Astrocyte (in vitro differentiated cells and primary cell): ENCODE measurements around the gene RASSF6. TPM values are rescaled to one million over a fixed set of nuclear protein-coding genes. Genes with fewer than 3 reads are reported as not detected.

Experiments used
- DNase-seq: peaks from one replicate; pipeline ENCODE4 v3.0.0-alpha.2; 2010; ENCODE audit warnings: low read depth
- FAIRE-seq: peaks from 2 replicates; lab custom pipeline; 2011; peaks lifted over from hg19 to GRCh38; lab: Jason Lieb, UNC
- H2AFZ ChIP-seq: 2 replicates; pipeline ENCODE4 v1.6.0; 2012; ENCODE audit warnings: low read depth, low read length, inconsistent platforms
- H3K27ac ChIP-seq: 2 replicates; pipeline ENCODE4 v1.5.1; 2011; ENCODE audit warnings: low read depth, low read length, inconsistent platforms
- H3K27me3 ChIP-seq: 2 replicates; pipeline ENCODE4 v1.6.0; 2011; ENCODE audit warnings: low read length, inconsistent platforms; ENCODE audit not compliant: insufficient read depth
- H3K36me3 ChIP-seq: 2 replicates; pipeline ENCODE4 v1.5.1; 2011; ENCODE audit warnings: low read length, inconsistent platforms; ENCODE audit not compliant: insufficient read depth
- H3K4me1 ChIP-seq: 2 replicates; pipeline ENCODE4 v1.5.1; 2011; ENCODE audit warnings: low read length, inconsistent platforms; ENCODE audit not compliant: insufficient read depth
- H3K4me2 ChIP-seq: 2 replicates; pipeline ENCODE4 v1.6.0; 2012; ENCODE audit warnings: low read length, inconsistent platforms
- H3K4me3 ChIP-seq: 2 replicates; pipeline ENCODE4 v1.5.1; 2011; ENCODE audit warnings: low read depth, mild to moderate bottlenecking, low read length, inconsistent platforms; ENCODE audit not compliant: insufficient read depth
- H3K79me2 ChIP-seq: 2 replicates; pipeline ENCODE4 v1.6.0; 2012; ENCODE audit warnings: mild to moderate bottlenecking, low read length, inconsistent platforms; ENCODE audit not compliant: insufficient read depth
- H3K9ac ChIP-seq: 2 replicates; pipeline ENCODE4 v1.6.0; 2012; ENCODE audit warnings: mild to moderate bottlenecking, low read length, inconsistent platforms
- H3K9me3 ChIP-seq: 2 replicates; pipeline ENCODE4 v1.5.1; 2012; ENCODE audit warnings: low read depth, mild to moderate bottlenecking, low read length, inconsistent platforms; ENCODE audit not compliant: insufficient read depth
- H4K20me1 ChIP-seq: 2 replicates; pipeline ENCODE4 v1.6.0; 2012; ENCODE audit warnings: low read length, inconsistent platforms; ENCODE audit not compliant: insufficient read depth
- H3K27ac Mint-ChIP-seq: one replicate; pipeline ENCODE4 v1.8.0; 2021; ENCODE audit warnings: mild to moderate bottlenecking, mixed read lengths; ENCODE audit not compliant: unreplicated experiment
- H3K27me3 Mint-ChIP-seq: one replicate; pipeline ENCODE4 v1.8.0; 2021; ENCODE audit warnings: low read depth, mixed read lengths; ENCODE audit not compliant: unreplicated experiment
- H3K36me3 Mint-ChIP-seq: one replicate; pipeline ENCODE4 v1.8.0; 2021; ENCODE audit warnings: low read depth, mixed read lengths; ENCODE audit not compliant: unreplicated experiment
- H3K4me1 Mint-ChIP-seq: one replicate; pipeline ENCODE4 v1.8.0; 2021; ENCODE audit warnings: low read depth, mixed read lengths; ENCODE audit not compliant: unreplicated experiment
- H3K4me3 Mint-ChIP-seq: one replicate; pipeline ENCODE4 v1.8.0; 2021; ENCODE audit warnings: mild to moderate bottlenecking, moderate library complexity, mixed read lengths; ENCODE audit not compliant: unreplicated experiment
- H3K9me3 Mint-ChIP-seq: one replicate; pipeline ENCODE4 v1.8.0; 2021; ENCODE audit warnings: mild to moderate bottlenecking, mixed read lengths; ENCODE audit not compliant: unreplicated experiment
- EZH2 ChIP-seq: IDR thresholded peaks from 2 replicates; pipeline ENCODE4 v1.6.1; 2012; ENCODE audit warnings: mild to moderate bottlenecking, low read length, inconsistent platforms; ENCODE audit not compliant: insufficient read depth
- total RNA-seq: library from RNA; stranded (reverse); gene quantifications from 2 replicates; pipeline ENCODE4 v1.2.1, GENCODE V29; 2021
- TF ChIP-seq, protein P1 (sequence below): IDR thresholded peaks from 2 replicates; pipeline ENCODE4 v1.5.1; 2011; ENCODE audit warnings: low read depth, mild to moderate bottlenecking, inconsistent platforms, low read length, moderate library complexity; ENCODE audit not compliant: insufficient read depth

RASSF6 gene
- total RNA-seq, 1 donor from 2014 or later, result 0.14 TPM

DNA sequence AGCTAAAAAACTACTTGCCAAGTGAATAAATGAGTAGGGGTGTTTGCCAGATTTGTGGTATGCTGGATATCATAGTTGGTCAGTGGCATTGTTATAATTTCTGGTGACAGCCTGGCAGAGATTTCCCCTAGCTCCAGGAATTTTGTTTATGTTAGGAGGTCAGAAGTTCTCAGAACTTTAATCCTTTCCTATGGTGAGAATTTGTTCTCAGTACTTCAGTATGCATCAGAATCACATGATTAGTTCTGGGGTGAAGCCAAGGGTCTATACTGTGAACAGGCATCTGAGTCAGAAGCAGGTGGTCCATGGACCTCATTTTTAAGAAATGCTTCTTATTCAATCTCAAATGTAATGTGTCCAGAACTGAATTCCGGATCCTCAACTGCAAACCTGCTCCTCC lies 10.5 kb downstream of the RASSF6 start:
- Histone ChIP-seq H3K9me3 (no peaks in the 10 kb centered on the region), H3K27me3 (no peaks in the 10 kb centered on the region), H3K4me2 (no peak overlapping the region), H4K20me1 (no peaks in the 10 kb centered on the region), H3K79me2 (no peaks in the 10 kb centered on the region), H3K4me3 (no peak overlapping the region), H3K36me3 (no peaks in the 10 kb centered on the region), H3K27ac (no peak overlapping the region), H3K4me1 (no peaks in the 10 kb centered on the region), H3K9ac (no peak overlapping the region), H2AFZ (no peak overlapping the region)
- TF ChIP-seq EZH2, result no peak
- TF ChIP-seq, protein P1, sequence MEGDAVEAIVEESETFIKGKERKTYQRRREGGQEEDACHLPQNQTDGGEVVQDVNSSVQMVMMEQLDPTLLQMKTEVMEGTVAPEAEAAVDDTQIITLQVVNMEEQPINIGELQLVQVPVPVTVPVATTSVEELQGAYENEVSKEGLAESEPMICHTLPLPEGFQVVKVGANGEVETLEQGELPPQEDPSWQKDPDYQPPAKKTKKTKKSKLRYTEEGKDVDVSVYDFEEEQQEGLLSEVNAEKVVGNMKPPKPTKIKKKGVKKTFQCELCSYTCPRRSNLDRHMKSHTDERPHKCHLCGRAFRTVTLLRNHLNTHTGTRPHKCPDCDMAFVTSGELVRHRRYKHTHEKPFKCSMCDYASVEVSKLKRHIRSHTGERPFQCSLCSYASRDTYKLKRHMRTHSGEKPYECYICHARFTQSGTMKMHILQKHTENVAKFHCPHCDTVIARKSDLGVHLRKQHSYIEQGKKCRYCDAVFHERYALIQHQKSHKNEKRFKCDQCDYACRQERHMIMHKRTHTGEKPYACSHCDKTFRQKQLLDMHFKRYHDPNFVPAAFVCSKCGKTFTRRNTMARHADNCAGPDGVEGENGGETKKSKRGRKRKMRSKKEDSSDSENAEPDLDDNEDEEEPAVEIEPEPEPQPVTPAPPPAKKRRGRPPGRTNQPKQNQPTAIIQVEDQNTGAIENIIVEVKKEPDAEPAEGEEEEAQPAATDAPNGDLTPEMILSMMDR, result no peak
- Mint-ChIP-seq H3K4me1 (peaks cover 22% of the 10 kb centered on the region), H3K9me3 (no peaks in the 10 kb centered on the region), H3K36me3 (no peaks in the 10 kb centered on the region), H3K4me3 (no peak overlapping the region), H3K27me3 (no peaks in the 10 kb centered on the region), H3K27ac (no peak overlapping the region)
- DNase-seq (peak; percentile 58), FAIRE-seq (no peak)

DNA sequence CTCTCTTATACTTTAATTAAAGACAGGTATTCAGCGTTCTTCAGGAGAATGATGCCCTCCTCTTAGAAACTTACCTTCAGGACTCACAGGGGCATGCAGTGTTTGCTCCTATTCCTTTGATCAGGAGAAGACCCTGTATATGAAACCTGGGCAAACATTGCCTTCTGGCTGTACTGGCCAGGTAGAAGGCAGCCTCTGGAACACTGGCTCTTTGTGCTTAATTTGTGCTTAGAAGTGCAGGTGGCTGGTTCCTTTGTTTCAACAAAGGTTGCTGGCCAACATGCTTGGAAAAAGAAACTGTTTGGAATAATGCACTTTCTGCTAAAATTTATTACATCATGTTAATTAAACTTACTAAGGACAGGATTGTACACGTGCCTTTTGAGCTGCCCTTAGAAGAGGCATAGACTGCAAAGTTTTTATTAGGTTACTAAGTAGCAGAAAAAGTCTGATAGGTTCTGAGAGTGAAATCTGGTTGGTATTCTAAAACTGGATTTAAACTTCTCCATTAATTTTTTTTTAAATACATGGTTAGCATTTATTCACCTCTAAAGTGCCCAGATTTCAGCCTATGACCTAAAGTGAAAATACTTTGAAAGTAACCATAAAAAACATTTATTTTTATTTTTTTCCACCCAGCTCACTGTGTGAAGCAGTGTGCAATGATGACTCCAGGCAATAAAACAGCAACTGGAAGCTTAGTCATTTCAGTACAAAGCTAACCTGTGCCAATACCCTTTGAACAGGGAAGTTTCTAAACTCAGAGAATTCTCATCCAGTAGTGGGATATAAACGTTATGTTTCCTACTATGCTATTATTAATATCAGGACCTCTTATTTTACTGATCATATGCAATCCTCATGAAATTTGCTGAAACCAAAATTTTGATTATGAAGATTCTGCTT lies 11.3 kb downstream of the RASSF6 start:
- no peak overlapping the region for H3K4me3 Mint-ChIP-seq
- Histone ChIP-seq H3K27me3 (no peaks in the 10 kb centered on the region), H3K4me2 (no peak overlapping the region), H3K27ac (no peak overlapping the region), H3K9ac (no peak overlapping the region), H3K79me2 (no peaks in the 10 kb centered on the region), H3K4me3 (no peak overlapping the region), H3K36me3 (no peaks in the 10 kb centered on the region), H2AFZ (no peak overlapping the region), H3K4me1 (no peaks in the 10 kb centered on the region), H3K9me3 (no peaks in the 10 kb centered on the region), H4K20me1 (no peaks in the 10 kb centered on the region)
- no peaks in the 10 kb centered on the region for H3K27me3 Mint-ChIP-seq
- DNase-seq (no peak), FAIRE-seq (no peak)
- peaks cover 22% of the 10 kb centered on the region for H3K4me1 Mint-ChIP-seq
- TF ChIP-seq EZH2, result no peak
- TF ChIP-seq, protein P1, result no peak
- H3K9me3 Mint-ChIP-seq, result no peaks in the 10 kb centered on the region
- H3K36me3 Mint-ChIP-seq, result no peaks in the 10 kb centered on the region
- no peak overlapping the region for H3K27ac Mint-ChIP-seq
